Measurements from ENCODE around the gene UNC5B.

UNC5B gene

GRCh38 chr10:71239946-71240795 lies 27.8 kb downstream of the UNC5B start:
- DNase-seq (ENCODE audit: low spot score), result no peak

- DNase-seq (ENCODE audit: low spot score), result no peak
These were observed 28.9 kb downstream of the UNC5B start for GRCh38 chr10:71241114-71241829.

- no peak for DNase-seq (ENCODE audit: low spot score)
These were observed 29.7 kb downstream of the UNC5B start for GRCh38 chr10:71241830-71242621.

GRCh38 chr10:71242622-71243009 lies 30.2 kb downstream of the UNC5B start:
- no peak for DNase-seq (ENCODE audit: low spot score)

GRCh38 chr10:71243756-71244395 lies 31.5 kb downstream of the UNC5B start:
- DNase-seq (ENCODE audit: low spot score), result no peak

- no peak for DNase-seq (ENCODE audit: low spot score)
These were observed 32.4 kb downstream of the UNC5B start for GRCh38 chr10:71244431-71245419.

GRCh38 chr10:71245420-71246325 lies 33.3 kb downstream of the UNC5B start:
- DNase-seq (ENCODE audit: low spot score), result no peak

- no peak for DNase-seq (ENCODE audit: low spot score)
These were observed 34.4 kb downstream of the UNC5B start for GRCh38 chr10:71246591-71247413.

GRCh38 chr10:71247414-71247705 lies 35.0 kb downstream of the UNC5B start:
- DNase-seq (ENCODE audit: low spot score), result no peak

GRCh38 chr10:71247804-71248203 lies 35.4 kb downstream of the UNC5B start:
- no peak for DNase-seq (ENCODE audit: low spot score)

- DNase-seq (ENCODE audit: low spot score), result no peak
These were observed 35.8 kb downstream of the UNC5B start for GRCh38 chr10:71248210-71248609.

GRCh38 chr10:71249996-71250395 lies 37.6 kb downstream of the UNC5B start:
- DNase-seq (ENCODE audit: low spot score), result no peak

GRCh38 chr10:71250405-71250804 lies 38.0 kb downstream of the UNC5B start:
- DNase-seq (ENCODE audit: low spot score), result no peak

- DNase-seq (ENCODE audit: low spot score), result no peak
These were observed 38.5 kb downstream of the UNC5B start for GRCh38 chr10:71250842-71251241.

GRCh38 chr10:71251319-71251718 lies 38.9 kb downstream of the UNC5B start:
- no peak for DNase-seq (ENCODE audit: low spot score)

- no peak for DNase-seq (ENCODE audit: low spot score)
These were observed 39.9 kb downstream of the UNC5B start for GRCh38 chr10:71252220-71252619.

- DNase-seq (ENCODE audit: low spot score), result no peak
These were observed 41.8 kb downstream of the UNC5B start for GRCh38 chr10:71253981-71254818.

All from CD4-positive, alpha-beta T cell treated with Interleukin-6 at 100 ng/mL for 8 hours (primary cell).